Endodermal cell (in vitro differentiated cells): ENCODE measurements around the gene CTDP1. TPM values are rescaled to one million over a fixed set of nuclear protein-coding genes. Genes with fewer than 3 reads are reported as not detected.

Experiments
- DNase-seq: peaks from one replicate; pipeline ENCODE4 v3.0.0-alpha.2; 2017
- H3K27ac ChIP-seq: 2 replicates; pipeline ENCODE4 v1.5.1; 2013; ENCODE audit warnings: mild to moderate bottlenecking, low read depth, low read length, moderate library complexity
- H3K27me3 ChIP-seq: 2 replicates; pipeline ENCODE4 v1.6.1; 2013; ENCODE audit warnings: mild to moderate bottlenecking, low read length, moderate library complexity; ENCODE audit not compliant: insufficient read depth, control insufficient read depth, poor library complexity, severe bottlenecking
- H3K36me3 ChIP-seq: 2 replicates; pipeline ENCODE4 v1.7.0; 2013; ENCODE audit warnings: mild to moderate bottlenecking, low read length, moderate library complexity; ENCODE audit not compliant: control insufficient read depth, insufficient read depth
- H3K4me1 ChIP-seq: one replicate; pipeline ENCODE4 v1.7.0; 2013; ENCODE audit warnings: low read length; ENCODE audit not compliant: control insufficient read depth, insufficient read depth
- H3K4me3 ChIP-seq: 2 replicates; pipeline ENCODE4 v1.5.1; 2013; ENCODE audit warnings: mild to moderate bottlenecking, low read length, moderate library complexity
- H3K9ac ChIP-seq: 2 replicates; pipeline ENCODE4 v1.6.1; 2013; ENCODE audit warnings: mild to moderate bottlenecking, low read length, moderate library complexity; ENCODE audit not compliant: poor library complexity, severe bottlenecking; ENCODE audit errors: extremely low read depth
- H3K9me3 ChIP-seq: 2 replicates; pipeline ENCODE4 v1.6.1; 2013; ENCODE audit warnings: mild to moderate bottlenecking, low read length, moderate library complexity; ENCODE audit not compliant: control insufficient read depth
- H3K27ac Mint-ChIP-seq: 2 replicates; pipeline ENCODE4 v1.8.0; 2020; ENCODE audit warnings: mixed read lengths
- H3K27me3 Mint-ChIP-seq: 2 replicates; pipeline ENCODE4 v1.8.0; 2021; ENCODE audit warnings: mild to moderate bottlenecking, mixed read lengths; ENCODE audit not compliant: insufficient read depth
- H3K36me3 Mint-ChIP-seq: 2 replicates; pipeline ENCODE4 v1.8.0; 2020; ENCODE audit warnings: low read depth, mixed read lengths
- H3K4me1 Mint-ChIP-seq: 2 replicates; pipeline ENCODE4 v1.8.0; 2020; ENCODE audit warnings: mixed read lengths
- H3K4me3 Mint-ChIP-seq: 2 replicates; pipeline ENCODE4 v1.8.0; 2020; ENCODE audit warnings: mild to moderate bottlenecking, moderate library complexity, mixed read lengths
- H3K9me3 Mint-ChIP-seq: 2 replicates; pipeline ENCODE4 v1.8.0; 2020; ENCODE audit warnings: mild to moderate bottlenecking, mixed read lengths
- WGBS, 2 experiments: methylation state at CpG; one replicate each; pipeline versions ENCODE4 v1.1.5 to v1.1.7; 2013; ENCODE audit warnings: missing lambda C conversion rate in 2 of 2, mixed read lengths in 1 of 2; ENCODE audit not compliant: insufficient coverage in 1 of 2, insufficient read length in 1 of 2; 5-methylcytosine and 5-hydroxymethylcytosine counted together
- total RNA-seq, 2 donors: library from RNA; stranded (reverse); fragmentation: NEBNext Ultra II Directional in 1 of 2; extraction: Animal tissue kit (Norgen Biotek cat#: 25700) in 1 of 2; gene quantifications; 2 replicates in 1 of 2; 3 replicates in 1 of 2; pipeline ENCODE4 v1.2.1, GENCODE V29; 2021
- TF ChIP-seq, protein P1 (sequence below): fragments of 200-600 bp; sonication (generic); conservative IDR thresholded peaks from 2 replicates; pipeline ENCODE4 v1.5.0; 2021; ENCODE audit warnings: antibody characterized with exemption, mild to moderate bottlenecking

The CTDP1 gene
- total RNA-seq, 2 donors from 2014 or later, result 29.8 to 35.6 TPM

DNA sequence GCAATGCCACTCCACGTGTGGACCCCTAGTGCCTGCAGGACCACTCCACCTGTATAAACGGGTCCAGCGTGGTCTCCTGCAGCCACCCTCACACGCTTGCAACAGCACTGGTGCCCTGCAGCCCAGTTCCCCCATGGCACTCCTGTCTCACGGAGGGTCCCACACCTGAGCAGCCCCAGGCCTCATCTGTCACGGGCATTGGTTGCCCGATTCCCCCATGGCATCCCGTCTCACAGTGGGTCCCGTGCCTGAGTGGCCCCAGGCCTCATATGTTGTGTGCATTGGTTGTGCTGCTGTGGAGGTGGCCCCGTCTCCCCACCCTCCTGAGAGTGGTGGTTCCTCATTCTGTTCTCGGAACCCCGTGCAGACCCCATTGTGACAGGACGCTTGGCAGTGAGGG is 43.4 kb downstream of the CTDP1 start:
- H3K36me3 ChIP-seq, result peaks cover 65% of the 10 kb centered on the region
- 97 to 98% methylated on average over 6 to 13 of the region's 13 CpGs for WGBS, 2 experiments
- H3K27me3 ChIP-seq, result no peaks in the 10 kb centered on the region
- H3K9me3 Mint-ChIP-seq, result peaks cover 1% of the 10 kb centered on the region
- H3K9ac ChIP-seq, result no peak overlapping the region
- no peak for DNase-seq
- no peak overlapping the region for H3K4me3 ChIP-seq
- peaks cover 82% of the 10 kb centered on the region for H3K36me3 Mint-ChIP-seq
- no peaks in the 10 kb centered on the region for H3K4me1 ChIP-seq
- H3K9me3 ChIP-seq, result no peaks in the 10 kb centered on the region
- no peak overlapping the region for H3K4me3 Mint-ChIP-seq
- H3K27ac Mint-ChIP-seq, result no peak overlapping the region
- H3K4me1 Mint-ChIP-seq, result no peaks in the 10 kb centered on the region
- H3K27ac ChIP-seq, result no peak overlapping the region
- TF ChIP-seq, protein P1, sequence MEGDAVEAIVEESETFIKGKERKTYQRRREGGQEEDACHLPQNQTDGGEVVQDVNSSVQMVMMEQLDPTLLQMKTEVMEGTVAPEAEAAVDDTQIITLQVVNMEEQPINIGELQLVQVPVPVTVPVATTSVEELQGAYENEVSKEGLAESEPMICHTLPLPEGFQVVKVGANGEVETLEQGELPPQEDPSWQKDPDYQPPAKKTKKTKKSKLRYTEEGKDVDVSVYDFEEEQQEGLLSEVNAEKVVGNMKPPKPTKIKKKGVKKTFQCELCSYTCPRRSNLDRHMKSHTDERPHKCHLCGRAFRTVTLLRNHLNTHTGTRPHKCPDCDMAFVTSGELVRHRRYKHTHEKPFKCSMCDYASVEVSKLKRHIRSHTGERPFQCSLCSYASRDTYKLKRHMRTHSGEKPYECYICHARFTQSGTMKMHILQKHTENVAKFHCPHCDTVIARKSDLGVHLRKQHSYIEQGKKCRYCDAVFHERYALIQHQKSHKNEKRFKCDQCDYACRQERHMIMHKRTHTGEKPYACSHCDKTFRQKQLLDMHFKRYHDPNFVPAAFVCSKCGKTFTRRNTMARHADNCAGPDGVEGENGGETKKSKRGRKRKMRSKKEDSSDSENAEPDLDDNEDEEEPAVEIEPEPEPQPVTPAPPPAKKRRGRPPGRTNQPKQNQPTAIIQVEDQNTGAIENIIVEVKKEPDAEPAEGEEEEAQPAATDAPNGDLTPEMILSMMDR, result no peak
- no peaks in the 10 kb centered on the region for H3K27me3 Mint-ChIP-seq

- Mint-ChIP-seq H3K9me3 (peaks cover 1% of the 10 kb centered on the region), H3K4me3 (no peak overlapping the region), H3K27ac (peak overlapping the region; percentile 58), H3K36me3 (peaks cover 82% of the 10 kb centered on the region), H3K4me1 (no peaks in the 10 kb centered on the region), H3K27me3 (no peaks in the 10 kb centered on the region)
- DNase-seq, result no peak
- 85 to 88% methylated on average over 5 to 11 of the region's 11 CpGs for WGBS, 2 experiments
- peaks cover 64% of the 10 kb centered on the region for H3K36me3 ChIP-seq
- TF ChIP-seq, protein P1, result no peak
- no peaks in the 10 kb centered on the region for H3K9me3 ChIP-seq
- no peak overlapping the region for H3K9ac ChIP-seq
- no peak overlapping the region for H3K27ac ChIP-seq
- no peaks in the 10 kb centered on the region for H3K4me1 ChIP-seq
- H3K27me3 ChIP-seq, result no peaks in the 10 kb centered on the region
- H3K4me3 ChIP-seq, result no peak overlapping the region
Measured at GRCh38 chr18:79723628-79724027, 44.0 kb downstream of the CTDP1 start.

- no peak for DNase-seq
- Histone ChIP-seq H3K27me3 (no peaks in the 10 kb centered on the region), H3K4me3 (no peak overlapping the region), H3K36me3 (peaks cover 64% of the 10 kb centered on the region), H3K9ac (no peak overlapping the region), H3K27ac (no peak overlapping the region), H3K4me1 (no peaks in the 10 kb centered on the region), H3K9me3 (no peaks in the 10 kb centered on the region)
- TF ChIP-seq, protein P1, result no peak
- no peaks in the 10 kb centered on the region for H3K9me3 Mint-ChIP-seq
- H3K36me3 Mint-ChIP-seq, result peaks cover 82% of the 10 kb centered on the region
- no peaks in the 10 kb centered on the region for H3K4me1 Mint-ChIP-seq
- 91 to 92% methylated on average over 15 of the region's 15 CpGs for WGBS, 2 experiments
- H3K27me3 Mint-ChIP-seq, result no peaks in the 10 kb centered on the region
- H3K27ac Mint-ChIP-seq, result peak overlapping the region; percentile 16
- no peak overlapping the region for H3K4me3 Mint-ChIP-seq
Measured at GRCh38 chr18:79724299-79725080, 44.9 kb downstream of the CTDP1 start.
